ENCODE measurements around the gene RNLS. TPM values are rescaled to one million over a fixed set of nuclear protein-coding genes. Genes with fewer than 3 reads are reported as not detected.

The RNLS gene
- total and polyA plus RNA-seq, 2 of the 8 experiments (the other 6 are each of a cell fraction or from before 2014, with no cell fraction given) = 7.5 to 12.7 TPM

DNA sequence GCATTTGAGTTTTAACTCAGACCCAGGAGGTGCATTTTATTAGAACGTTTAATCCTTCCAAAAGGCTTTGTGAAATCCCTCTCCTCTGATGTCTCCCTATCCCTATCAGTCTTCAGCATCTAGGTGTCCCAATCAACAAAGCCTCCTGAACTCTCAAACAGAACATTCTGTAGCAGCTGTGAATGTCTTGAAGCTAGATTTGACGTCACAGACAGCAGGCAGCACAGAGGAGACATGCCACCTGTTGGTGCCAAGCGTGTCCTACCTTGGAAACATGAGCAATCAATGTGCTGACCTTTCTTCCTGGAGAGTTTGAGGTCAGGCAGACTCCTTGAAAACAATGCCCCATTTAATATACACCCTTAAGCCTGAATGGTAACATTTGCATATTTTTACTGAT lies 125.5 kb downstream of the RNLS start:
- Histone ChIP-seq H4K91ac (replicated peaks; ENCODE audit: insufficient read length, low read length) (no peak overlapping the region), H2BK15ac (ENCODE audit: low read length) (no peak overlapping the region), H4K5ac (ENCODE audit: insufficient read length, low read depth, low read length) (no peak overlapping the region), H3K27ac (ENCODE audit: low read depth, low read length) (no peak overlapping the region), H2AK5ac (ENCODE audit: low read depth, low read length) (no peak overlapping the region), H3K27me3 (replicated peaks in 1 of 4; ENCODE audit: control insufficient read depth in 3 of 4, extremely low read depth in 1 of 4, insufficient read depth in 3 of 4, low read length in 3 of 4) (no peaks in the 10 kb centered on the region), H2BK12ac (ENCODE audit: low read depth, low read length) (no peak overlapping the region), H3K4ac (replicated peaks; ENCODE audit: insufficient read length, low read depth, low read length) (no peak overlapping the region), H2BK5ac (ENCODE audit: low read depth, low read length) (no peak overlapping the region), H4K20me1 (replicated peaks in 1 of 2; ENCODE audit: control insufficient read depth in 1 of 2, insufficient read depth in 2 of 2, low read length in 2 of 2) (no peaks in the 10 kb centered on the region), H3K9me3 (ENCODE audit: insufficient read depth in 2 of 2, low read depth in 1 of 2, low read length in 1 of 2) (no peaks in the 10 kb centered on the region), H3K9ac (replicated peaks in 1 of 4; ENCODE audit: extremely low read depth in 1 of 4, low read depth in 3 of 4, low read length in 3 of 4) (no peak overlapping the region), H3K4me3 (ENCODE audit: extremely low read depth in 1 of 4, insufficient read depth in 2 of 4, low read depth in 3 of 4, low read length in 4 of 4) (no peak overlapping the region), H2AFZ (ENCODE audit: low read length) (no peak overlapping the region), H3K4me2 (ENCODE audit: insufficient read depth in 1 of 2, low read depth in 2 of 2, low read length in 2 of 2) (no peak overlapping the region), H3K56ac (replicated peaks; ENCODE audit: insufficient read length, low read depth, low read length) (no peak overlapping the region), H3K23me2 (ENCODE audit: low read depth, low read length) (no peaks in the 10 kb centered on the region), H3K79me1 (ENCODE audit: low read depth, low read length) (no peaks in the 10 kb centered on the region), H4K8ac (ENCODE audit: extremely low read depth, insufficient read depth, low read length) (no peak overlapping the region), H3K79me2 (ENCODE audit: control insufficient read depth in 1 of 2, insufficient read depth in 2 of 2, low read length in 2 of 2) (no peaks in the 10 kb centered on the region), H2BK20ac (ENCODE audit: low read length) (no peak overlapping the region), H3K18ac (ENCODE audit: extremely low read depth, low read length) (no peak overlapping the region), H3K4me1 (replicated peaks in 1 of 4; ENCODE audit: control insufficient read depth in 3 of 4, insufficient read depth in 4 of 4, low read length in 3 of 4) (no peaks in the 10 kb centered on the region), H3K14ac (ENCODE audit: insufficient read length) (no peak overlapping the region), H2BK120ac (replicated peaks; ENCODE audit: low read depth, low read length) (no peak overlapping the region), H3K23ac (ENCODE audit: insufficient read length) (no peak overlapping the region), H3K36me3 (ENCODE audit: control insufficient read depth in 2 of 4, insufficient read depth in 4 of 4, low read length in 3 of 4) (no peaks in the 10 kb centered on the region)
- TF ChIP-seq GTF2F1 (IDR thresholded peaks at IDR 0.05; ENCODE audit: borderline replicate concordance, low read depth, low read length) = no peak
- TF ChIP-seq RAD21 (IDR thresholded peaks at IDR 0.05 in 1 of 2, conservative IDR thresholded peaks at IDR 0.05 in 1 of 2; ENCODE audit: low read depth in 2 of 2, low read length in 2 of 2) = peak in 1 of 2 experiments; percentile 7; a peak in 1 of 4 replicates
- ChIA-PET CTCF (ENCODE audit: partially characterized antibody) (no interaction called here), POLR2A (ENCODE audit: partially characterized antibody) (no interaction called here)
- WGBS, 2 experiments (ENCODE audit: extremely low coverage in 1 of 2, insufficient coverage in 1 of 2, insufficient read length in 1 of 2, insufficient replicate concordance in 2 of 2, low coverage in 1 of 2, low lambda C conversion rate in 2 of 2, missing lambda C conversion rate in 1 of 2) = 85% methylated on average over 3 of the region's 3 CpGs; no CpG with 5 or more reads in 1 of the 2 experiments
- DNase-seq (ENCODE audit: low read depth in 1 of 2, low spot score in 2 of 2) (no peak), FAIRE-seq (no peak)
